Measurements from ENCODE around the gene SRGAP1. TPM values are rescaled to one million over a fixed set of nuclear protein-coding genes. Genes with fewer than 3 reads are reported as not detected.
"Not testable (repeated sequence)": the region's sequence is repeated elsewhere in the genome, so short reads cannot be mapped to it uniquely, and the experiment has no call there.

Gene SRGAP1
- total RNA-seq, 1 donor from 2014 or later = 2.0 TPM

DNA sequence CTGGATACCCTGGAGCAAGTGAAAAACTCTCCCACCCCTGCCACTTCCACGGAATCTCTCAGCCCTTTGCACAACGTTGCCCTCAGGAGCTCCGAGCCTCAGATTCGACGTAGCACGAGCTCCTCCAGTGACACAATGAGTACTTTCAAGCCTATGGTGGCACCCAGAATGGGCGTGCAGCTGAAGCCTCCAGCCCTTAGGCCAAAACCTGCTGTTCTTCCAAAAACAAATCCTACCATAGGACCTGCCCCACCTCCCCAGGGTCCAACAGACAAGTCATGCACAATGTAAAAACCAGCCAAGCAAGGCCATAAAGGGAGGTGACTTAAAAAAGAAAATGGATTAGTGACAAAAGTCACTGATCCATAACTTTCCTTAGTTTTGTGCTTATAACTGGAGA, 297.9 kb downstream of the SRGAP1 start:
- DNase-seq (no peak), ATAC-seq (ENCODE audit: poor library complexity) (no peak)
- intact Hi-C loops (cut with DNase I) = no loop called here

DNA sequence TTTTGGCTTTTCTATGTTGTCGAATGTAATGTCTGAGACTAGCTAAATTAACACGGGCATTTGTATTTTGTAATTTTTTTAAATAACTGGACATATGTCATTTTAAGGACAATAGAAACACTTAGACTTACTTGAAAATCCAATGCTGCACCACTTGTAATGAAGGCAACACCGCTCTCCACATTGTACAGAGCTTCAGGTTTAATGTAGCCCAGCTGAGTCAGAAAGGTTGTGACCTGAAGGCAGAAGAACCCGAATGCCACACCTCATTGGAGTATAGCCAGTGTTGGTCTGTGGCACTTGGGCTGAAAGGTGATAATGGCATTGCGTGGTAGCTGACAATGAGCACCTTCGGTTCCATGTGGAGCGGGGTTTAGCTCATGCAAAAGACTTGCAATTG, 298.3 kb downstream of the SRGAP1 start:
- no peak for ATAC-seq (ENCODE audit: poor library complexity)

DNA sequence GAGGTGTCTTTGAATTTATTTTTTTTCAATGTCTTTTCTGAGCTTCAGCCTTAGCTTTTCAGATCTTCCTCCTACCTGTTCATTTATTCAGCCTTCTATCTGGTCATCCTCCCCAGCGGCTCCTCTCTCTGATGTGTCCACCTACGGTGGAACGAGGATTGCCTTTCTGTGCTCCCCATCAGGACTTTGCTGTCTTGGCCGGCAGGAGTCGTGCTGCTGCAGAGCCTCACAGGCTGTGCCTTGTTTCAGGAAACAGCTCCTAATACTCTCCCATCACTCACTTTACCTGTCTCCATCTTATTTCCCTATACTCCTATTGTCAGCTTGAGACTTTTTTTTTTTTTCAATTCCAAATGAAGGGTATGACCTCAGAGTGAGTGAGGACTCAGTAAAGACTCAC, 300.7 kb downstream of the SRGAP1 start:
- DNase-seq (no peak), ATAC-seq (ENCODE audit: poor library complexity) (no peak)
- intact Hi-C loops (cut with DNase I) = no loop called here

More for the DNA sequence above, 298.3 kb downstream of the SRGAP1 start:
- no peak for DNase-seq
- intact Hi-C loops (cut with DNase I) = no loop called here

DNA sequence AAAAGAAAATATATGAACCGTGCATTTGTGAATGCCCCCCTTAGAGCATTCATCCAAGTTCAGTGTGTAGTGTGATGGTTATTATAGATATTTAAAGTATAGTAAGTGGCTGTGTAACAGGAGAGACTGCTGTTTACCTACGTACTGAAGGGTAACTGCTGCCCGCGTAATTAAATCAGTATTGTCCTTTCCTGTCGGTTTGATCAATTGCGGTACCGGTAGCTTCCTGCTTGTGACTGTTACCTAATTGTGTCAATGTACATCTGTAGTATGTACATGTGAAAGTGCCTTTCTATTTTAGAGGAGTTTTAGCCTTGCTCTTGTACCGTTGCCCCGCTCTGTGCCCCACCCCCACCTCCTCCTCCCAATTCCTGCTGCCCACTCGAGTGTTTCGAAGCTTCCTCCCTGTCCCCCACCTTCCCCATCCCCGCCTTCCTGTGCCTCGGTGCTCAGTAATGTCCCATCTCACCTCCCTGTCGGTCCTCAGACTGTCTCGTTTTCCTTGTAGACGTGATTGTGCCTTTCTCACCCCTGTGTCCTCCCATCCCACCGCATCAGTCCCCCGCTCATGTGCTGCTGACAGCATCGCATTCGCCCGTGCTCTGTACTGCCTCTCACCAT, 302.6 kb downstream of the SRGAP1 start:
- DNase-seq = no peak
- no peak for ATAC-seq (ENCODE audit: poor library complexity)
- intact Hi-C loops (cut with DNase I) = no loop called here

DNA sequence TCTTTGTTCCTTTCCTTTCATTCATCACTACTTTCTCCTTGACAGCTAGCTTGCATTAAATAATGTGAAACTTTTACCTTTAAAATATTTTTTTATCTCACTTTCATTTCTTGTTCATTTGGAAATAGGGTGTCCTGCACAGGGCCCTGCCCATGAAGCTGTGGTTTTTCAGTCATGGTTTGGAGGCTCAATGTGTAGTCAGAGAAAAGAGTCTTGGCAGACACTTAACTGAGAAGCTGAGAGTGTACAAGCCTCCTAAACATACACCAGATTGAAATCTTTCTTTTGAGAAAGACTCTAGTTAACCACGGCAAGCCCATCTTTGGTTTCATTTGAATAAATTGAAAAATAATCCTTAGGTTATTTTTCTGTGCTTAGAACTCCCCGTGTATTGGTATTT, 303.4 kb downstream of the SRGAP1 start:
- ATAC-seq (ENCODE audit: poor library complexity) (no peak), DNase-seq (no peak)
- intact Hi-C loops (cut with DNase I) = no loop called here

DNA sequence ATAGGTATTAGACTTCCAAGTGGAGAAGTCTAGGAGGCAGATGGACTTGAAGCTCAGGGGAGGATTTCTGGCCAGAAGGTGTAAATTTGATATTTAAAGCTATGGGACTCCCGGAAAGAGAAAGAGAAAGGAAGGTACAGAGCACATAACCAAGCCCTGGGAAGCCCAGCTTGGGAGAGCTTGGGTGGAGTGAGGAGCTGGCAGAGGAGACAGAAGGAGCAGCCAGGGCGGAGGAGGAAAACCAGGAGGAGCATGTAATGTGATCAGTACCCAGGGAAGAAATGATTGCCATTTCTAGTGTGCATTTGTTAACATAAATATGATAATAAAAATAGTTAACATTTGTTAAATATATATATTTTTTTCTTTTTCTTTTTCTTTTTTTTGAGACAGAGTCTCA, 310.2 kb downstream of the SRGAP1 start:
- ATAC-seq (ENCODE audit: poor library complexity) (no peak), DNase-seq (no peak)
- intact Hi-C loops (cut with DNase I) = no loop called here

DNA sequence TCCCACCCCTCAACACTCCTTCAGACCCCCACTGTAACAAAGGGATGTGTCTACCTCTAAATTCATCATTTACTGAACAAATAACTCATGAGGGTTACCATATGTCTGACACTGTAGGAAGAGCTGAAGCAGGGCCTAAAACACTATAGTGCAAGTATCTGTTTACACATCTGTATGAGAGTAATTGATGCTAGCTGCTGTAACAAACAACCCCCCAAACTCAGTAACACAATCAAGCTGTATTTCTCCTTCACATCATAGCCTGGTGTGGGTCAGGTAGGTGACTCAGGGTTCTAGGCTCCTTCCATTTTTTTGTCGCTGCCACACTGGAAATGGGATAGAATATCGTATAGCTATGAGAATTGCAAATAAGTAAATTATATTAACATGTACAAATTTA, 312.6 kb downstream of the SRGAP1 start:
- no peak for DNase-seq
- ATAC-seq (ENCODE audit: poor library complexity) = no peak
- intact Hi-C loops (cut with DNase I) = no loop called here

DNA sequence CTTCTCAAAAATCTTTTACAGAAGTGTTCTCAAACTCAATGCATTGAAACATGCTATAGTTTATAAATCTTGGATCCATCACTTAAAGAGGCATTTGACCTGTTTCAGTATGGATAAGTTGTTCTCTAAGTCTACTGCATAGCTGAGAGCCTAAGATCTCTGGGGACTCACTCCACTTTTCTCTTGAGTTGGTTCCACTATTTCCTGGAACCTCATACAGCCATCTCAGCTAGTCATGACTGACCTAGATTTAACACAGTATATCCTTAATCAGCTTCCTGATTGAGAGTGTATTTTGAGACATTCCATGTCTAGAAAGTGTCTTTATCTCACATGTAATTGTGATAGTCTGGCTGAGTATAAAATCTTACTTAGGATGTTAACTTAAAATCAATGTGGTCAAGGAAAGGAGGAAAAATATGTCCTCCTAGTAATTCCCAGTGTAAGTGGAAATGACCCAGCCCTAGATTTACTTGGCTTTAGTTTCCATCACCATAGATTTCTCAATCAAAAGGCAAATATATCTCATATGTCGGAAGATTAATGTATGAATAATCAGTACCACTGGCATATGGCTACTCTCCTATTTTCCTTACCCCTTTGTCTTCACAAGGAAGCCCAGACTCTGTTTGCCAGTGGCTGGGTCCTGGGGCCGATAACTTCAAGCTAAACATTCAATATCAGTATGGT, 315.7 kb downstream of the SRGAP1 start:
- intact Hi-C loops (cut with DNase I) = no loop called here
- ATAC-seq (ENCODE audit: poor library complexity) (no peak), DNase-seq (no peak)

DNA sequence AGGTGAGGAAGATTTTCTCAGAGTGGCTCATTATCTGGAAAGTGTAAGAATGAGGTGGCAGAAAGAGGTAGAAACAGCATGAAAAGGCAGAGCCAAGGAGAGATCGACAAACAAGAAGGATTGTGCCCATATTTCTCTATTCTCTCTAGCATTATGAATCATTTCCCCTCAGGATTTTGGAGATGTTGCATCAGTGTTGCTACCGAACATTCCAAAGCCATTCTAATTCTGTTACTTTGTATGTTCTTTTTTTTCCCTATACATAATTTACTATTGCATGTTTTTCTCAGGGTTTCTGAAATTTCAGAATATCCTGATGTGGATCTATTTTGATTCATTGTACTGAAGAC, 316.2 kb downstream of the SRGAP1 start:
- ATAC-seq (ENCODE audit: poor library complexity) (no peak), DNase-seq (no peak)
- intact Hi-C loops (cut with DNase I) = no loop called here

DNA sequence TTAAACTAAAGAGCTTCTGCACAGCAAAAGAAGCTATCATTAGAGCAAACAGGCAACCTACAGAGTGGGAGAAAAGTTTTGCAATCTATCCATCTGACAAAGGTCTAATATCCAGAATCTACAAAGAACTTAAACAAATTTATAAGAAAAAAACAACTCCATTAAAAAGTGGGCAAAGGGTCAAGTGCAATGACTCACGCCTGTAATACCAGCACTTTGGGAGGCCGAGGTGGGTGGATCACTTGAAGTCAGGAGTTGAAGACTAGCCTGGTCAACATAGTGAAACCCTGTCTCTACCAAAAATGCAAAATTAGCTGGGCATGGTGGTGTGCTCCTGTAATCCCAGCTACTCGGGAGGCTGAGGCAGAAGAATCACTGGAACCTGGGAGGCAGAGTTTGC, 322.1 kb downstream of the SRGAP1 start:
- intact Hi-C loops (cut with DNase I); ATAC-seq (ENCODE audit: poor library complexity); DNase-seq: not testable (repeated sequence)

DNA sequence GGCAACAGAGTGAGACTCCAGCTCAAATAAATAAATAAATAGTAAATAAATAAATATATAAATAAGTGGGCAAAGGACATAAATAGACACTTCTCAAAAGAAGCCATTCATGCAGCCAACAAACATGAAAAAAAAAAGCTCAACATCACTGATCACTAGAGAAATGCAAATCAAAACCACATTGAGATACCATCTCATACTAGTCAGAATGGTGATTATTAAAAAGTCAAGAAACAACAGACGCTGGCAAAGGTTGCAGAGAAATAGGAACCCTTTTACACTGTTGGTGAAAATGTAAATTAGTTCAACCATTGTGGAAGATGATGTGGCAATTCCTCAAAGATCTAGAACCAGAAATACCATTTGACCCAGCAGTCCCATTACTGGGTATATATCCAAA, 322.5 kb downstream of the SRGAP1 start:
- intact Hi-C loops (cut with DNase I); ATAC-seq (ENCODE audit: poor library complexity); DNase-seq: not testable (repeated sequence)

DNA sequence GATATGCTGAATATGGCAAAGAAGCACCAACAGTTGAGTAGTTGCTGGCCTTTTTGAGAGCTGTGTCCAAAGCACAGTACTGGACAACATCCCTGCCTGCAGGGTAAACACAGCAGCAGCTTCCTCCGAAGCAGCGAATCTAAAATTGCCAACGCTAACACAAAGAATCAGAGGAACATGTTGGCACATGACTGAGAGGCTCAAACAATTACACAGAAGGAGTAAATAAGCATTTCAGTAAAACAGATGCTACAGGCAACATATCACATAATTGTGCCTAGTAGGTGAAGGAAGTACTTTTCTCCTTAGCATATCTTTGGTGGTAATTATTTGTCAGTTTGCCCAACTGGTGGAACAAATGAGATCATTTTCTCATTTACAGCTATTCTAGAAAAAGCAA, 325.5 kb downstream of the SRGAP1 start:
- ATAC-seq (ENCODE audit: poor library complexity) = no peak
- no peak for DNase-seq
- intact Hi-C loops (cut with DNase I) = no loop called here

DNA sequence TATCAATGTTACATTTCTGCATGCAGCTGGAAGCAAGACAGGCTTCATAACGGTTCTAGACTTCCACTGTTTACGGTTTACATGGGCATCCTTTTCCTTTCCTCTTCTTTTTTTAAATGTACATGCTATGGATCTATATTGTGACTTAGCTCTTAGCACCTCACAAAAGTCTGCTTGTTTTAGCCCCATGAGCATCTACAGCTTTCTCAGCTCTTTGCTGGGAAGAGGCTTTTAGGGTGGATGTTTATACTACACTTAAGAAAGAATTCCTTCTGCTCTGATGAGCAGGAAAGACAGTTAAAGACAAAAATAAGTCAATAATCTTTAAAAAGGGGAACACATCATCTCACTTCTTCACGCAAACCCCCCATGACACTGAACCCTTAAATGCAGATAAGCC, 326.2 kb downstream of the SRGAP1 start:
- intact Hi-C loops (cut with DNase I) = no loop called here
- ATAC-seq (ENCODE audit: poor library complexity) = no peak
- DNase-seq = no peak

DNA sequence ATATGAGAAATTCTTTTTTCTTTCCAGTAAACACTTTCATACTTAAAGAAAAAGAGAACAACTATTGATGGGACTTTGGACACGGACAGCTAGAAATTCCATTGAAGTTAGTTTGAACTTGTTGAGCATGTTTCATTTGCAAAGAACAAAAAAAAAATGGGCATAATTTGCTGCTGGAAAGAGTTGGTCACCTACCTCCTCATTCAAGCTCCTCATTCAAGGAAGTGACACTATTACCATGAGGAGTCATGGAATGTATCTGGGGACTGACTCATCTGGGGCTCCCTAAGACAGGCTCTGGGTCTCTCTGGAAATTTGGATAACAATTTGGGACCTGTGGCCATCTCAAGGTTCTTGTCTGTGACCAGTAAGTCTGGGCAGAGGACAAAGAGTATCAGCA, 327.2 kb downstream of the SRGAP1 start:
- DNase-seq (no peak), ATAC-seq (ENCODE audit: poor library complexity) (no peak)
- intact Hi-C loops (cut with DNase I) = no loop called here

DNA sequence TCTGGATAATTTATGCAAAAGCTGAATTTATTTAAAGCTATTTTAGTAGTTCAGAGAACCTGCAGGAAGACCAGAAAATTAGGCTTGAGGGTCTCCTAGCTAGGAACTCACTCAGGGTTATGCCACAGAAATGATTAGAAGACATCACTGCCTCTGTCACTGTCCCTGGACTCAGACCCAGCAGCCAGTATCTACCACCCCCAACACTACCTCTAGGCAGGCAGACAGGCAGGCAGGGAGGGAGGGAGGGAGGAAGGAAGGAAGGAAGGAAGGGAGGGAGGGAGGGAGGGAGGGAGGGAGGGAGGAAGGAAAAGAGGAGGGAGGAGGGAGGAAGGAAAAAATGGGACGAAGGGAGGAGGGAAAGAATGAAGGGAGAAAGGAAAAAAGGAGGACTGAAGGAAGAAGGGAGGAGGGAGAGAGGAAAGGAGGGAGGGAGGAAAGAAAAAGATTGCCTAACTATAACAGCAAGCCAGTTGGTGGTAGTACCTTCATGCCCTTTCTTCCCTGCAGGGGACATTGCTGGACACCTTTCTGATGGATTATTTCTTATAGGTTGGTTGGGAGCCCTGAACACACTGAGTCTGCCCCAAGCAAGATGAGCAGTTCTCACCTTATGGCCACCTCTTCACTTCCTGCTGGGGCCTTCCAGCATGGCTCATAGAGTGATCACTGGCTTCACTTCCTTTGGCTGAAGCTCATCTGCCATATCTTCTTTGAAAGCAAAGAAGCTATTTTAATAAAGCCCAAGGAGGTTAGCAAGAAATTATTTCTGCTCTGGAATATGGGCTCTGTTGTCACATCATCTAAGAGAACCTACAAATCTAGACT, 327.9 kb downstream of the SRGAP1 start:
- ATAC-seq (ENCODE audit: poor library complexity) (no peak), DNase-seq (no peak)
- intact Hi-C loops (cut with DNase I) = no loop called here

DNA sequence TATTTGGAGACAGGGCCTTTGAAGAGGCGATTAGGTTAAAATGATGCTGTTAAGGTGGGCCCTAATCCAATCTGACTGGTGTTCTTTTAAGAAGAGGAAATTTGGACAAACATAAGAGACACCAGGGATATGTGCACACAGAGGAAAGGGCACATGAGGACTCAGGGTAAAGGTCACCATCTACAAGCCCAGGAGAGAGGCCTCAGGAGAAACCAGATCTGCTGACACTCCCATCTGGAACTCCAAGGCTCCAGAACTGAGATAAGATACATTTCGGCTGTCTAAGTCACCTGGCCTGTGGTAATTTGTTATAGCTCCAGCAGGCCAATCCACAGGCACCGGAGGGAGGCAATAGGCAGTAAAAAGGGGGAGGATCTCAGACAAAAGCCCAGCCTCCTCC, 329.0 kb downstream of the SRGAP1 start:
- no peak for ATAC-seq (ENCODE audit: poor library complexity)
- intact Hi-C loops (cut with DNase I) = no loop called here
- no peak for DNase-seq

DNA sequence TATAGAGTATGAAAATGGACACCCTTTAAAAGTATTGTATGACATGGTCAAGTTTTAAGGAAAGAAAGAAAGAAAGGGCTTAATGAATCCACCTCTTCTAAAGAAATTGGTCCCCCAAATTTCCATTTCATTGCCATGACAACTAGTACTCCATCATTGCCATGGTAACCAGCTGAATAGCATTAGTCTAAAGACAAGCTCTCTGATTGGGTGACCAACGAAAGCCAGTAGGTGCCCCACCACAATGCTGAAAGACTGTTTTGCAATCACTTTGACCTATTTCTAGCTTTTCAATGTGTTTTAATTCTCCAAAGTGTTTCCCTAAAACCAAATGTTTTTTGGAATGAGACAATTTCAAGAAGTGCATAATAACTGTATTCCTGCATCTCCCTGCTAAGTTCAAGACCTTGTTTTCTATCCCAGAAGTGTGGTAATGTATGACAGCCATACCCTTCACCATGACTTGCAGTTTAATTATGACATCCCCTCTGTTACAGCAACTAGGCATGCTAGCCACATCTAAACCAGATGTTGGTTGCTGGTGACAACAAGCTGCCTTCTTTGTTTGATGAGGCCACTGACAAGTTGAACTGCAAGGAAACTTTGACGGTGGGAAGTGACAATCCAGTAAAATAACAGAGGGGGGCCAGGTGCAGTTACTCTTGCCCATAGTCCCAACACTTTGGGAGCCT, 330.9 kb downstream of the SRGAP1 start:
- intact Hi-C loops (cut with DNase I) = no loop called here

DNA sequence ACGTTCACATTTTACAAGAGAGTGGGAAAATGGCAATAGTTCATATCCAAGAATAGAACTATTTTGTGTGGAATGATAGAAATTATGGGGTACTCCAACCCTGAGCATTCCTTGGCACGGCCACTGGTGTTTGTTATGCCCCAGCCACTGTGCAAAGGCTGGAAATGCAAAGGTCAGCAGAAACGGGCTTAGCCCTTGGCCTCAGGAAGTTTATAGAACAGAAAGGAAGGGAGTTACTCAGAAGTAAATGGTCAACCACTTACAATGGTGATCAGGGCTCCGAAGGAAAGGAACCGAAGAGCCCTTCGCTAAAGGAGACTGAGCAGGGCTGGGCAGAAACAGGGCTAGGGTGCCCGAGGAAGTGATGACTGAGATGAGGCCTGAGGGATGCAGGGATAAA, 332.5 kb downstream of the SRGAP1 start:
- intact Hi-C loops (cut with DNase I) = no loop called here
- no peak for ATAC-seq (ENCODE audit: poor library complexity)
- DNase-seq = no peak

More for the DNA sequence above, 330.9 kb downstream of the SRGAP1 start:
- peak; percentile 20 for ATAC-seq (ENCODE audit: poor library complexity)
- no peak for DNase-seq

DNA sequence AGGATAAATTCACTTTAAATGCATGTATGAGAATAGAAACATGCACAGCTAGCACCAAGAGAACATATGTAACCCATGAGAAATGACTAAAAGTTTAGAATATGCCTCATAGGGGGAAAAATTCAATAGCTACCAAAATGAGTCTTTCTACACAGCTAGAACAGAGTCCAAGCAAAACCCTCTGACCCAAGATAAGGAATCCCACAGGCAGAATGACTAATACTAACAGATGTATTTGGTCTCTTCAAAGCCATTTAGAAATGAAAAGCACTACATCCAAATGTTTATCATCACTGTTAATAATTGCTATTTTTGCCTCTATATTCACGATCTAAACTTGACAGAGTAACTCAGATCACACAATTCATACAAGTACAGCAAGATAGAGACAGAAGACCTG, 333.6 kb downstream of the SRGAP1 start:
- peak; percentile 35 for ATAC-seq (ENCODE audit: poor library complexity)
- intact Hi-C loops (cut with DNase I) = no loop called here
- DNase-seq = no peak
